Stimulated activated CD8-positive, alpha-beta memory T cell treated with anti-CD3 and anti-CD28 coated beads, Interleukin-4, amount 100 ng/mL, for 1 hour (primary cell): ENCODE results near the gene OSCP1.

ENCODE experiments used
- DNase-seq, 2 donors: peaks; one replicate each; pipeline ENCODE4 v3.0.0-alpha.2; 2020; ENCODE audit warnings: low read depth in 2 of 2, low spot score in 1 of 2

Gene OSCP1

DNA sequence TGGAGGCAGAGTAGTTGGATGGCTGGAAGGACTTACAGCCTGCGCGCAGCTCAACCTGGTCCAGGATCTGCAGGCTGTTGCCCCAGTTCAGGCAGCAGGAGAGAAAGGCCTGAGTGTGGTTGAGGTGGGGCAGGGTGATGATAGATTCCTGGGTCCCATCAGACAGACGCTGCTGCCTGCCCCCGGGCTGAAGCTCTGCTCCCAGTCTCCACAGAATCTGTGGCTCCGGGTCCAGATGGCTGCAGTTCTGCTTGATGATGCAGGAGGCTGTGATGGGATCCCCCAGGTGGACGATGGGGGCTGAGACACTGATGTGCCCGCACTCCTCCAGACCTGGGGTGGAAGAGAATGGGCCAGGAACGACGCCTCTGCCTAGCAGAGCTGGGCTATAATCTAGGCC, 25.1 kb upstream of the OSCP1 start:
- no peak for DNase-seq

DNA sequence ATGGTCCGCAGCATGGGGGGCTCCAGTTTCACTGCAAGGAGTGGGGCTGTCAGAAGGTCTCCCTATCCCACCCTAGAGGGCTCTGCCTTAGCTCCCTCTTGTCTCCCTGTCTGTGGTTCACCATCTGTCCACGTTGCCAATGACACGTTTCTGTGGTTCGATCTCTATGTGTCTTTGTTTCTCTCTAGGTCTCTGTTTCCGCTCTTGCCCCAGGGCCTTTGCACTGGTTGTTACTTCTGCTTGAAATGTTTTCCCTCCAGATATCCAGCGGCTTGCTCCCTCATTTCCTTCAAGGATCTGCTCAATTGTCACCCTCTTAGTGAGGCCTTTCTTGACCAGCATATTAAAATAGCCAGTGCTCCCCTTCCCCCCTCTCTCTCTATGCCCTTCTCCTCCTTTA, 22.4 kb upstream of the OSCP1 start:
- DNase-seq = no peak

DNA sequence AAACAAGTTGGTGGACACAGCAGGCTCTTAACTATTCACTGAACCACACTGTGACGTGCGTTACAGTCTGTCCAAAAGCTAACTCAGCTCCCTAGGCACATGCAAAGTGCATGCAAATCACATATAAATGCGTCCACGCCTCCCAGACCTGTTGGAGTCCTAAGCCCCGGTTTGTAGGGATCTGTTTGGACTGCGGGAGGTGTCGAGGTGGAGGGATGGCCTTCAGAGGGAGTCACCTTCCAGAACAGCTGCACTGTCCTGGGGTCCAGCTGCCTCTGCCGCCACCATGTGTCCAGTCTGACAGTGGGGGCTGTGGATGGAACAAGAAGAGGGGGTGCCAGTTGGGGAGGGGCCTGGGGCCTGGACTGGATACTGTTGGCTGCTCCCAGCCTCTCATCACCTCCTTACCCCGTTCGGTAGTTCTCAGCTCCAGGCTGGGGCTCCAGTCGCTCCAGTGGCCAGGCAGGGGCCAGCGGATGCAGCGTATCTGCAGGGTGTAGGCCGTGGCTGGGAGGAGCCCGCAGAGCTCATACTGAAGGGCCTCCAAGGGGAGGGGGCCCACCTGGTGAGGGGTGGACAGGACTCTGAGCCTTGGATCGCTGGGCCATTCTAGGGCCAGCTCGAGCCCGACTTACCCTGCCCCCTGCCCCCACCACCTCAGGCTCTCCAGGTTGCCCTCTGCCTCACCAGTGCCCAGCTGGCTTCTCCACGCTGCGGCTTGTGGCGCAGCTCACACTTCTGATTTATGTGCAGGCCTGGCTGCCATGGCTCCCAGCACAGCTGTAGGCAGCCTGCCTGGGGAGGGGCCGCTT, 21.8 kb upstream of the OSCP1 start:
- DNase-seq = no peak

DNA sequence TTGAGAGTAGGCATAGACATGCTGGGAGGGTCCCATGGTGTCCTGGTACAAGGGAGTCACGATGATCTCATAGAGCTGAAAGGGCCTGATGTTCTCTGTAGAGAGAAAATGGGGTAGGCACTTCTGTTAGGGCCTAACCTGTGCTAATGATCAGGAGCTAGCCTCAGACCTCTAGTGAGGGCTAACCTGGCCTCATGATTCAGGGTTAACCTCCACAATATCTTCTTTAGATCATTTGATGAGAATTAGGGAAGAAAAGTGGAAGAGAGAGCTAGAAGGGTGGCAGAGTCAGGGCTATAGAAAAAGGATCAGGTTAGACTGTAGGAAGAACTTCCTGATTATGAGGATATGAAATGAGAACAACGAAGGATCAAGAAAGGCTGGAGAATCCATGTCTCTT, 18.9 kb upstream of the OSCP1 start:
- no peak for DNase-seq

DNA sequence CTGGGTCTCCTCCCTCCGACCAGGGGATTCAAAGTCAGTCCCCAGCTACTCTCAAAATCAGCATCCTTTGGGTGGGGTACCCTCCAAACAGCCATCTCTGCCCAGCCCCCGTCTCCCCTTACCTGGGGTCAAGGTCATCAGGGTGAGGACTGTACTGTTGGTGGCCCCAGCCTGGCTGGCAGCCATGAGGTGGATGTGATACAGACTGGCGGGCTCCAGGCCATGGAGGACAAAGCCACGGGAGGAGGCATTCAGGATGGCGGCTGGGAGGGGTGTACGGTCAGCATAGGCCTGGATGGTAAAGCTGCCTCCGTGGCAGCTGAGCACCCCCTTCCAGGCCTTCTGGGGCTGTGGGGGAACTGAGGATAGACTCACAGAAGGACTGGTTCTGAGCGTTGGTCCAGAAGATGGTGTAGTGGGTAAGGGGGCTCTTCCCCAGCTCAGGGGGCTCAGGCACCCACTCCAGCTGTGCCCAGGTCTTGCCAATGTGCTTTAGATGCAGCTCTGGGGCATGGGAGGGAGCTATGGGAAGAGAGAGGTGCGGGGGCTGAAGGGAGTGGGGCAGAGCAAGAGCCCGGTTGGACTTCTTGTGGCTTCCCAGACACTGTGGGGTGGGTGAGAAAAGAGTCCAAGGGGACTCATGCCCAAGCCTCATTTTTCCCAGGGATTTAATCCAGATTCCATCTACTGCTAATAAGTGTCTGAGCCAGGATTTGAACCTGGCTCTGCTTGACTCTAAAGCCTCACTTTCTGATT, 17.6 kb upstream of the OSCP1 start:
- no peak for DNase-seq

DNA sequence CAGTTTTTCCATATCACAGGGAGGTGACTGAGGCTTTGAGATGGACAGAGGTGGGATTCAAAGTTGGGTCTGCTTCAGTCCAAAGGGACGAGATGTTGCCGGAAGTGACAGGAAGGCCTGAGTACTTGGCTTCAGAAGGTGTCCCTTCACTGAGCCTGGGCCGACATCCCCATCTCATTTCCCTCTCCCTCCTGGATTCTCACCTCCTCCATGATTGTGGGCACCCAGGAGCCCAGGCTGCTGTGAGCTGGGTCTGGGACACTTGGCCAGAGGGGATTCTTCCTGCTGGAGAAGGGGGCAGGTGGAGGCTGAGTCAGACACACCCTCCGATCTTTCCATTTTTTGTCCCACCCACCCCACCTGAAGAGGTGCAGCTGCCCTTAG, 16.8 kb upstream of the OSCP1 start:
- no peak for DNase-seq

DNA sequence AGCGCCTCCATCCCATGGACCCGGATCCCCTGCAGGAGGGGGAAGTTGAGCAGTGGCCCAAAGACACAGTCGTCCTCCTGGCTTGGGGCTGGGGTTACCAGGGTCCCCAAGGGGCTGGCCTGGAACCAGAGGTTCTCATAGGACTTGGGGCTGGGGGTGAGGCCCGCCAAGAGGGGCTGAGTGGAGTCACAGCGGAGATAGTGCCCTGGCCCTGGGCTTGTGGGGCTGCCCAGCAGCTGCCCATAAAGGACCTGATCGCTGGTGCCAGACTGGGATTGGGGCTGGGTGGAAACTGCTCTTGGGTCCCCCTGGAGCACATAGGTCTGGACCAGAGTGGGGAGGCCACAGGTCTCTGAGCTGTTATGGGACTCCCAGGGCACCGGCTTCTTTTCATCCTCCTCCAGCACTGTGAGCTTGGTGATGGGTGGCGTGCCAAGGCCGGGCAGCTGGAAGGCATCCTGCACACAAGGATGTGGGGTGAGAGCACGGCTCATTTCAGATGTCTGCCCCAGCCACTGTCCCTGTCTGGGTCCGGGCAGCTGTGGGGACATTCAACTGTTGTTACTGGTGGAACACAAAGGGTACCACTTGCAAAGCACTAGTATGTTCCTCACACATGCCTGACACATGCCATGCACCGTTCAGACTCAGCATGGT, 16.2 kb upstream of the OSCP1 start:
- no peak for DNase-seq

DNA sequence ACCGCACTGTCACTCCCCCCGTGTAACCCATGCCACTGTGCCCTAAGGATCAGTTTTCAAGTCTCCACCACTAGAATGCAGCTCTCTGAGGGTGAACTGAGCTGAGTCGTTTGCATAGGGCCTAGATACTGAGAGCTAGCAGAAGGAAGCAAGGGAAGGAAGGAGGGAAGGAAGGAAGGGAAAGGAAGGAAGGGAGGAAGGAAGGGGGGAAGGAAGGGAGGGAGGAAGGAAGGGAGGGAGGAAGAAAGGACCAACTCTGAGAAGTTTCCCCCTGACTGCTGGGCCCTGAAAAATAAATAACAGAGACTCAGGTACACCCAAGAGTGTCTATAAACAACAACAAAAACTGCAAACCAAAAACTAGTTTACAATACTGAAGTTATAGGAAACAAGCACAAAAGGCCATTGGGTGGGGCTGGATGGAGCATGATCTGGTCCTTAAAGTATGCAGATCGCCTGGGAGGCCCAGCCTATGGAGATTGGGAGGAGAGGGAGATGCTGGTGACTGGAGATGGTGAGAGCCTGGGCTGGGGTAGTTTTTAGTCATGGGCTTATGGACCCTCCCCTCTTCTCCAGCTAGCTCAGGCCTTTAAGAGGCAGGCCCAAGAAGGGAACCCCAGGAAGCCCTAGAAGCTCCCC, 15.6 kb upstream of the OSCP1 start:
- DNase-seq = no peak

DNA sequence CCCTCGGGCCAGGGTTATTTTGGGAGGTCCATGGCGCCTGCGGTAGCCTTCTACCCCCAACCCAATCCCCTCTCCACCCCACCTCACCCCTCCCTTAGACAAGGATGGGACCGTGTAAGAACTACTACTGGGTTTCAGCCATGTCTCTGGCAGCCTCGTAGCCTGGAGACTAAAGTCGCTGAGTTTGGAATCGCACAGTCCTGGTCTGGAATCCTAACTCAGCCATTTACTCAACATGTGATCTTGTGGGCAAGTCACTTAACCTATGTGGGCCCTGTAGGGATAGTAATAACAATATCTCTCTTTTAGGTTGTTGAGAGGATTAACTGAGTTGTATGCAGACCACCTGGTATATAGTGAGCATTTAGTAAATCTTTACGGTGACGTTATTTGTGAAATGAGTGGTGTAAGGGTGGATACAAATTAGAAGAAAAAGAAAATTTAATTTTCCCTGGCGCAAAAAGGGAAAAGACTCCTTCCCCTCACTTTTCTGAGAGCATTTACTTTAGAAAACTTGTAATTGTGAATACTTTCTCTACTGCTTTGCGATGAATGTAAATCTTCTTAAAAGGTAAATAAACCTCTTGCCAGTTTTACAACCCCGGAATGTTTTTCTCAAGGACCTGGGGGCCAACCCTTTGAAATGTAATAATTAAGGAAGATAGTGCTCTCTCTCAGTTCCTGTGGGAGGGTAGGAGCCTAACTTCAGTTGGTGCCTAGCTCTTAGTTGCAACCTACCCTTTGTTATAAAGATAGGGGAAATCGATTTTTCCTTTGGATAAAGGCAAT, 14.5 kb upstream of the OSCP1 start:
- no peak for DNase-seq

DNA sequence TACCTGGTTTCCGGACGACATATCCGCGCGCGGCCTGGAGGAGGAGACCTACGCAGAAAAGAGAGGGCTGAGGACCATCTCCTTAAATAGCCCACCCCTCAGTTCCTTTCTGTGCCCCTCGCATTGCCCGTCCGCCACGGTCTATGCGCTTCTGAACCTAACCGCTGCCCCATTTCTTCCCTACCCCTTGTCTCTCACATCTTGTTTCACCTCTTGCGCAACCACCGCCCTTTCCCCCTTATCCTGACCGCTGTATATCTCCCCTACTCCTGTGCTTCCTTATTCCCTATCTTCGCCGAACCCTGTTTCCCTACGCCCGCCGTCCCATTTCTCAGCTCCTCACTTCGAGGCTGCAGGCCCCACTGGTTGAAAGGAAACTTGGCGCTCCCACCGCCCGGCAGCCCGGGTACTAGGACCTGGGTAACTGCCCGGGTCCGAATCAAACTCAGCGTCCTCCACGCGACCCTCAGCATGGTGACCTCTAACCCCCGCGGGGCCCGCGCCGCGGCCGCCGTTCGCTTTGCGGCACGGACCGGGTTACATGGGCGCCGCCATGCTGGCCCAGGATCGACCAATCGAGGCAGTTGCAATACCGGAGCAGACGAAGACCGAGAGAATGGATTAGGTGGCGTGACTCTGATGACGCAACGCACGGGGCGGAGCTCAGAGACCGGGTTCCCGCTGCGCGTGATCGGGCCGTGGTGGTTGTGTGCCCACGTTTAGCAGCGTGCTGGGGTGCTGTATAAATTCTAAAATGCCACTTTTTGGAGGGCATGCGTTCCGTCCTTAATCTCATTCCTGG, 13.8 kb upstream of the OSCP1 start, which contains the start of gene MRPS15:
Gene MRPS15 (minus strand): TSS at position 582 of the 802 bp plus-strand sequence. CDS start 109 bp downstream, at position 473.
- DNase-seq = peak; percentile 85 to 87

DNA sequence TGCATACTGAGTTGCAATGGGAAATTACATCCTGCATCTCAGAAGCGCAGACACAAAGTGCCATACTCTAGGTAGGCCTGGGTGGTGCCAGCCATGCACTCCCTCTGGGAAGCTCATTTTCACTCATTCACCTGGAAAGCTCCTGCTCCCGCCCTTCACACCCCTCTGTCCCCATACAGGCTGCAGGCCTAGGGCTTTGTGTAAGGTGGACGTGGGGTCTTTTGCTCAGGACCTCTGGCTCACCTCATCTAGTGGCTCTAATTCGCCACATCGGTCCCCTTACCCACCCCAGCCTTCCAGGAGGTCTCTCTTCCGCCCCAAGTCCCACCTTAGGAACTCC, 13.2 kb upstream of the OSCP1 start:
- DNase-seq = no peak

DNA sequence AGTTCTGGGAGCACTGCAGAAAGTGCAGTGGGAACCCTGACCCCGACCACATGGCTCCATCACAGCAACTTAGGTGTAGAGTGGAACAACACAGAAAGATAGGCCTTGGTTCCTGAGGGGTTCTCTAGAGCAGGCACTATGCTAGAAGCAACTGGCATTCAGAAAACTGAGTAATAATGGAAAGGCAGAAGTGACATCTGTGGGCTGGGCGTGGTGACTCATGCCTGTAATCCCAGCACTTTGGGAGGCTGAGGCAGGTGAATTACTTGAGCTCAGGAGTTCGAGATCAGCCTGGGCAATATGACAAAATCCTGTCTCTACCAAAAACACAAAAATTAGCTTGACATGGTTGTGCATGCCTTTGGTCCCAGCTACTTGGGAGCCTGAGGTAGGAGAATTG, 8.7 kb upstream of the OSCP1 start:
- DNase-seq = no peak

DNA sequence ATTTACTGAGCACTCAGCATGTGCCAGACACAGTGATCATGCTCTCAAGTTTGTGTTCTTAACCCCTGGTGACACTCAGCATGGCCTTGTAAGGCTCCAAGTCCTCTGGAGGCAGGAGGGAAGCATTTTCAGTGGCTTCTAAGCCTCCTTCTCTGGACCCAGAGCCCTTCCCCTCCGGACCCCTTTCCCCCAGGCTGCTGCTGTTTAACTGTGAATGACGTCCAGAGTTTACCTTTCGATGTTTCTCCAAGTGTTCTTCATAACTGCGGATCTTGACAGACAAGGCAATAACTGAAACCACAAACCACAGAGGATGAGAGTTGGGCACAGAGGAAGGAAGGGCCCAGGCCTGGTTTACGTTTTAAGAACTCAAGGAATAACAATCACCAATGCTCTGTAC, 7.4 kb upstream of the OSCP1 start:
- no peak for DNase-seq

DNA sequence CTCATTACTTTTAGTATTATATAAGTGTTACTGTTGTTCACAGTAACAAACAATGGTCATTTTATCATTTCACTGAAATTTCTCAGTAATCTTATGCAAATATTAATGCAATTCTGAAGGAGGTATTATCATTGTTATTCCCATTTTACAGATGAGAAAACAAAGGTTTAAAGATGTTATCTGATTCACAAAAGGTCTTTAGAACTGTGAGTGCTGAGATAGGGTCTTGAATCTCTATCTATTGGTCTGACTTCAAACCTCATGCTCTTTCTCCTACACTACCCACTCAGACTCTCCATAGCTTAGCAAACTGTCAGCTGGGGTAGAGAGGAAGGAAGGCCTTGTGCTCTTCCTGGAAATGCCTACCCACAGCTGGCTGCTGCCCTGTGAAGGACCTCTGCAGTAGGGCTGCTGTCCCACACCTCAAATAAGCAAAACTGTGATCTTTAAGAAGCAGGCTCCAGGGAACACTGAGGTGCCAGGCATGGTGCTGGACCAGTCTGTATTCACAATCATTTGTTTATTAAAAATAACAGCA, 6.2 kb upstream of the OSCP1 start:
- DNase-seq = no peak

DNA sequence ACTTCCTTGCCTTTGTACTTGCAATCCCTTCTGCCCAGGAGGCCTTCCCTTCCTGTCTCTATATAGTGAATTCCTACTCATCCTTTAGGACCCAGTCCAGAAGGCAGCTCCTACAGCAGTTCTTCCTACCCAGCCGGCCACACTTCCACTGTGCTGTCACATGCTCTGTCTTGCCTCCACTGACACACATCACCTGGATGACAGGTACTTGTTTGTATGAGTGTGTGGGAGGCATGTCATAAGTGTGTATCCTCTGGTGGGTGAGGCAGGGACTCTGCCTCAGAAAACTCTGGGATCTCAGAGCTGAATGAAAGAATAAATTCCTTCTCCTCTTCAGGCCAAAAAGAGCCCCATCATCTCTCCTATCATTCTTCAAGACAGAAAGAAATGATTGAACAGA, 5.1 kb upstream of the OSCP1 start:
- no peak for DNase-seq

DNA sequence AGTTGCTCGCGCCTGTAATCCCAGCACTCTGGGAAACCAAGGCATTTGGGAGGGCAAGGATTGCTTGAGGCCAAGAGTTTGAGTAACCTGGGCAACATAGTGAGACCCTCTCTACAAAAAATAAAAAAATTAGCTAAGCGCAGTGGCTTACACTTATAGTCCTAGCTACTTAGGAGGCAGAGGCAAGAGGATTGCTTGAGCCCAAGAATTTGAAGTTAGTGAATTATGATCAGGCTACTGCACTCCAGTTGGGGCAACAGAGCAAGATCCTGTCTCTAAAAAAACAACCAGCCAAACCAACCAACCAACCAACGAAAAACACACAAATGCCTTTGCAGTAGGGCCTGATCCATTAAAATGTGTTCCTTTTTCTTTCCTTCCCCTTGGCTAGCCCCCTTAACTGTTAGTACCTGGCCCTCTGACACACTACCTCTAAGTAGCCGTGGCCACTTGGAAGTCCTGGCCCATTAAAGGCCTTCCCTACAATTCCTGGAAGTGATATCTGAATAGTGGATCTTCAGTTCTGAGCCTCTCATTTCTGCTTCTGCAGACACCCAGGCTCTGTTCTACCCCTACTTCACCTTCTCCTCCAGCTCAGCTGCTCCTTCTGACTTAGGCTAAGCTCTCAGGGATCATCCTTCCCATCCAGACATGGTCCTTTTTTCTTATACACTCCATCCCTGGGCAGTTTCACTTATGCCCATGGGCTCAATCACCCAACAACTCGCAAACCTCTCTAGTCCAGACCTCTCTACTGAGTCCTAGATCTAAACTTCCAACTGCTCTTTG, 3.5 kb upstream of the OSCP1 start:
- DNase-seq = no peak

DNA sequence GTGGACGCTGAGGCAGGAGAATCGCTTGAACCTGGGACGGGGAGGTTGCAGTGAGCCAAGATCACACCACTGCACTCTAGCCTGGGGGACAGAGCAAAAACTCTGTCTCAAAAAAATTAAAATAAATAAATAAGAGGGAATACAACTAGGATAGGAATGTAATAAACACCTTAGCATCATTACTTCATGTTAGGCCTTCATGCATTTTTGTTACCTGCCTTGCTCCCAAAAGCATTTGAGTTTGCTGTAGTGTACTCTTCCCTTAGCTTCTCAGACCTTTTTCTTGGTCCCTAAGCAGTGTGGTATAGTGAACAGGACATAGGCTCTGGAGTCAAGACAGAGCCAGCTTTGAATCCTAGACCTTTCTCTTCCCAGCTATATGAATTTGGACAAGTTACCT, 2.8 kb upstream of the OSCP1 start:
- DNase-seq = no peak

DNA sequence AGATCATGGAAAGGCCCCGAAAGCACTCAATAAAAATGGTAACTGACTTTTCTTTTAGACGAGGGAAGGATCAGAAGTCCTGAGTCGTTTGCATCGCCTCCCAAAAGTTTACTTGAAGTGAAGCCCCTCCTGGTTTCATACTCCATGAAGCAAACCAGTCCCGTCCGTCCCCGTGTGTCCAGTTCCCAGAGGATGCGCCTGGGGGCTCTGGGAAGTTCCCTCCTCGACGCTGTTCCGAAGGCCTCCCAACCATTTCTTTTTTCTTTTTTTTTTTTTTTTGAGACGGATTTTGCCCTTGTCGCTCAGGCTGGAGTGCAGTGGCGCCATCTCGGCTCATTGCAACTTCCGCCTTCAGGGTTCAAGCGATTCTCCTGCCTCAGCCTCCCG, 661 bp upstream of the OSCP1 start:
- no peak for DNase-seq

DNA sequence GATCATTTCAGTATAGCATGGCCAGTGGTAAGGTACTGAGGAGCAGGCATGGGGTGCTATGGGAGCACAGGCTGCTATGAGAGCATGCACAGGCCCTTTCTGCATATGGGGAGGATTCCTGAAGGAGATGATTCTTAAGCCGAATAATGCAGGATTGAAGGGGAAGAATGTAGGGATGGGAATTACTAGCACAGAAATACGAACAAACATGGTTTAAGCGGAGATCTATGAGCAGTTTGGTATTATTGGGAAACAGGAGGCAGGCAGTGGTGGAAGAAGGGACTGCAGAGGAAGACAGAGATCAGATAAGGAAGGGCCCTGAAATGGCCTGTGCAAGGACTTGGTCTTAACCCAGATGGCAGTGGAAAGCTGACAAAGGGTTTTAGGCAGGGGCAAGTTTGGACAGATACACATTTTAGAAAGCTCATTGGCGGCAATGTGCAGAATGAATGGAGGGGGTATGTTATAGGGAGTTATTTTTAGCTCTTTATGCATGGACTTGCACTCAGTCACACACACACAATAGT, 1.7 kb downstream of the OSCP1 start:
- DNase-seq = no peak
